ENCODE measurements around the gene TRPT1. TPM values are rescaled to one million over a fixed set of nuclear protein-coding genes. Genes with fewer than 3 reads are reported as not detected.
A peak's percentile ranks its signal among the peaks of the same experiment; 100 is the strongest.

Gene TRPT1
- total RNA-seq, 2 experiments from 2014 or later: 33.7 to 41.5 TPM

DNA sequence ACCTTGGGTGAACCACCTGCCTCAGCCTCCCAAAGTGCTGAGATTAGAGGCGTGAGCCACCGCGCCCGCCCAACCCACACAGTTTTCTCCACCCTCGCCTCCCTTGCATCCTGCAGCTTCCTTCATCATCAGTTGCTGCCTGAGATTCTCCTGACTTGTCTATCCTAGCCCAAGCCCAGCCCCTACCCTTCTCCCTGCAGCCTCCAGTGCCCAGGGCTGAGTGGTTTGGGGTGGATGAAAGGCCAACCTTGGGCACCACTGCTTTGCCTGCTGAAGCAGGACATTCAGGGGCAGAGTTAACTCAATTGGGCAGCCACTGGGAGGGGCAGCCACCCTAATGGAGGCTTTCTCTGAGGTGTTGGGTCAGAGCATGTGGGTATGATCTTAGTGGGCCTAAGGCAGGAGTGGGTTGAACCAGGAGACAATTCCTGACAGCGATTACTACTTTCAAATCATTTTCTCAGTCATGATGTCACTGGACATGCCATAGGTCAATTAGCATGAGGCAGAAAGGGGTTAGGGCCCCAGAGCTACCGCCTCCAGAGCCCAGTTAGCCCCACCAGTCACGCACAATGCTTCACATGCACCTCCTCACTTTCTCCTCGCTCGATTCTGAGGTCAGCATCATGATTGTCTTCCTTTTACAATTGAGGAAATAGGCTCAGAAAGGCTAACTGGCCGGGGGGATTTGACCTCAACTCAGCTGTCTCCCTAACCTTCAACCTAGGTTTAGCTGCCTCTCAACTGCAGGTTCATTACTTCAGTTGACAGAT, 13.9 kb upstream of the TRPT1 start:
- Mint-ChIP-seq H3K27me3 (no peaks in the 10 kb centered on the region), H3K27ac (peak overlapping the region; percentile 98), H3K4me3 (peak overlapping the region; percentile 93), H3K9me3 (no peaks in the 10 kb centered on the region), H3K36me3 (ENCODE audit: low read depth) (peaks cover 47% of the 10 kb centered on the region), H3K4me1 (ENCODE audit: low read depth) (peaks cover 50% of the 10 kb centered on the region)
- CTCF ChIA-PET: interaction anchor here (2.2 kb wide), 1 partner anchor 13 kb away, joined by 10 read pairs; the partner anchor contains the start of genes NUDT22 and TRPT1
- intact Hi-C loops (cut with micrococcal nuclease): loop anchor here (10.0 kb wide), 1 partner anchor 65 kb away; the partner anchor contains the start of genes CATSPERZ and ESRRA
- TF ChIP-seq, protein P1, sequence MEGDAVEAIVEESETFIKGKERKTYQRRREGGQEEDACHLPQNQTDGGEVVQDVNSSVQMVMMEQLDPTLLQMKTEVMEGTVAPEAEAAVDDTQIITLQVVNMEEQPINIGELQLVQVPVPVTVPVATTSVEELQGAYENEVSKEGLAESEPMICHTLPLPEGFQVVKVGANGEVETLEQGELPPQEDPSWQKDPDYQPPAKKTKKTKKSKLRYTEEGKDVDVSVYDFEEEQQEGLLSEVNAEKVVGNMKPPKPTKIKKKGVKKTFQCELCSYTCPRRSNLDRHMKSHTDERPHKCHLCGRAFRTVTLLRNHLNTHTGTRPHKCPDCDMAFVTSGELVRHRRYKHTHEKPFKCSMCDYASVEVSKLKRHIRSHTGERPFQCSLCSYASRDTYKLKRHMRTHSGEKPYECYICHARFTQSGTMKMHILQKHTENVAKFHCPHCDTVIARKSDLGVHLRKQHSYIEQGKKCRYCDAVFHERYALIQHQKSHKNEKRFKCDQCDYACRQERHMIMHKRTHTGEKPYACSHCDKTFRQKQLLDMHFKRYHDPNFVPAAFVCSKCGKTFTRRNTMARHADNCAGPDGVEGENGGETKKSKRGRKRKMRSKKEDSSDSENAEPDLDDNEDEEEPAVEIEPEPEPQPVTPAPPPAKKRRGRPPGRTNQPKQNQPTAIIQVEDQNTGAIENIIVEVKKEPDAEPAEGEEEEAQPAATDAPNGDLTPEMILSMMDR (IDR thresholded peaks at IDR 0.05): no peak
- POLR2A ChIA-PET: interaction anchor here (0.7 to 2.1 kb wide), 10 partner anchors 8 to 77 kb away, joined by 3 to 5 read pairs (median 3); partner anchors contain the start of genes ESRRA, FERMT3 and TRMT112
- no peak for ATAC-seq
- DNase-seq: peak; percentile 63

DNA sequence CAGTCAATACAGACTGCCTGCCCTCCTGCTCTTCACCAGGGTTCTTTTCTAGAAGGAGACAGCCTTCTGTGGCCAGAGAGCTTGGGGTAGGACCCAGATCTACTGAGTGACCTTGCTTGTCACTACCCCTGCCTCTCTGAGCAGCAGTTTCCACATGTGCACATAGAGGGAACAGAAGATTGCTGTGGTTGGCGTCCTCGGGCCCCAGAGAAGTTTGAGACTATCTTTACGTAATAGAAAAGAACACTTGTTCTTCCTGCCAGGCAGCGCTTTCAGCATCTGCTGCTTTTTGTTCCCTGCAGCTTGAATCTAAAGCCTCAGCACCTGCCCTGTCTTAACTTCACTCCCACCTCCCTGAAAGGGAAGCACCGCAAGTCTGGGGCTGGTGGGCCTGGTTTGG, 13.0 kb upstream of the TRPT1 start:
- CTCF ChIA-PET: interaction anchor here (1.1 to 2.2 kb wide), 3 partner anchors 12 to 35 kb away, joined by 4 to 10 read pairs (median 5); partner anchors contain the start of genes FERMT3, NUDT22 and TRPT1
- no peak for ATAC-seq
- no peak for DNase-seq
- no peak overlapping the region for H3K4me3 Mint-ChIP-seq
- POLR2A ChIA-PET: interaction anchor here (0.9 to 2.7 kb wide), 10 partner anchors 8 to 79 kb away, joined by 3 to 12 read pairs (median 4); partner anchors contain the start of genes FERMT3, PLCB3, PRDX5 and TRMT112
- TF ChIP-seq, protein P1 (IDR thresholded peaks at IDR 0.05): no peak
- H3K9me3 Mint-ChIP-seq: no peaks in the 10 kb centered on the region
- H3K36me3 Mint-ChIP-seq (ENCODE audit: low read depth): peaks cover 44% of the 10 kb centered on the region
- peak overlapping the region; percentile 98 for H3K27ac Mint-ChIP-seq
- peaks cover 46% of the 10 kb centered on the region for H3K4me1 Mint-ChIP-seq (ENCODE audit: low read depth)
- intact Hi-C loops (cut with micrococcal nuclease): no loop called here
- no peaks in the 10 kb centered on the region for H3K27me3 Mint-ChIP-seq

DNA sequence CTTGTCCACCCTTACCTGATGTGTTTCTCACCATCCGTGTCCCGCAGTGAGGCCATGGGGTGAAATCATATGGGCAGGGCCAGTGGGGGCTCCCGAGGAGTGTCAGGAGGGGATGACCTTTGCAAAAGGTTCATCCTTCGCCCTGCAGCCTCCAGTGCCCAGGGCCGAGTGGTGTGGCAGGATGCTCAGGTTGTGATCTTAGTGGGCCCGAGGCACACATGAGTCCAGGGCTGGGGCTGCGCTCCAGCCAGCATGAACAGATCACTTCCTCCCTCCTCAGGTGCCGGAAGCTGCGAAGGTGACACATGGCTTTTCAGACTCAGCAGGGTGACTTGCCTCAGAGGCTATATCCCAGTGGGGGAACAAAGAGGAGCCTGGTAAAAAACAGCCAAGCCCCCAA, 12.1 kb upstream of the TRPT1 start:
- H3K36me3 Mint-ChIP-seq (ENCODE audit: low read depth): peaks cover 35% of the 10 kb centered on the region
- TF ChIP-seq, protein P1 (IDR thresholded peaks at IDR 0.05): no peak
- intact Hi-C loops (cut with micrococcal nuclease): no loop called here
- H3K4me3 Mint-ChIP-seq: no peak overlapping the region
- DNase-seq (no peak), ATAC-seq (no peak)
- ChIA-PET CTCF (interaction anchor here (0.6 to 2.2 kb wide), 4 partner anchors 11 to 66 kb away, joined by 3 to 10 read pairs (median 4); partner anchors contain the start of genes FERMT3, NUDT22 and TRPT1), POLR2A (interaction anchor here (0.9 to 2.7 kb wide), 11 partner anchors 9 to 80 kb away, joined by 3 to 12 read pairs (median 3); partner anchors contain the start of genes FERMT3, PLCB3, PRDX5 and TRMT112)
- H3K4me1 Mint-ChIP-seq (ENCODE audit: low read depth): peaks cover 38% of the 10 kb centered on the region
- no peaks in the 10 kb centered on the region for H3K9me3 Mint-ChIP-seq
- no peaks in the 10 kb centered on the region for H3K27me3 Mint-ChIP-seq
- peak overlapping the region; percentile 98 for H3K27ac Mint-ChIP-seq

DNA sequence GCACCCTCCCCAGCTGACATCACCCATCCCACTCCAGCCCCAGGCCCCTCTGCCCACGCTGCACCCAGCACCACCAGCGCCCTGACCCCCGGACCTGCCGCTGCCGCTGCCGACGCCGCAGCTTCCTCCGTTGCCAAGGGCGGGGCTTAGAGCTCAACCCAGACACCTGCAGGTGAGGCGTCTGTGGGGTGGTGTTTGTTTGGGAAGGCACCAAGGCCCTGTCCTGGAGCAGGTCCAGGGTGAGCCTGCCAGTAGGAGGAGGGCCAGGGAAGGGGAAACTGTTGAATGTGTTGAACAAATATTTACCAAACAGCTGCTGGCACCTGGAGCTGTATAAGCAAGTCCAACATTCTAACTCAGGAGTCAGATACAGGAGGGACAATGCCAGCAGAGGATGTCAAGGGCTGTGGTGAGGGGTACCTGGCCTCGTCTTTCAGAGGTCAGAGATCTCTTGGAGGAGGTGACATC, 11.5 kb upstream of the TRPT1 start:
- TF ChIP-seq, protein P1 (IDR thresholded peaks at IDR 0.05): no peak
- H3K9me3 Mint-ChIP-seq: no peaks in the 10 kb centered on the region
- DNase-seq (no peak), ATAC-seq (no peak)
- peak overlapping the region; percentile 57 for H3K27ac Mint-ChIP-seq
- intact Hi-C loops (cut with micrococcal nuclease): no loop called here
- no peaks in the 10 kb centered on the region for H3K27me3 Mint-ChIP-seq
- H3K4me1 Mint-ChIP-seq (ENCODE audit: low read depth): peaks cover 33% of the 10 kb centered on the region
- ChIA-PET POLR2A (interaction anchor here (1.1 to 3.0 kb wide), 4 partner anchors 8 to 14 kb away, joined by 3 to 16 read pairs (median 8); partner anchors contain the start of gene PPP1R14B), CTCF (interaction anchor here (0.6 to 2.2 kb wide), 3 partner anchors 11 to 67 kb away, joined by 3 to 10 read pairs (median 3); partner anchors contain the start of genes NUDT22, PLCB3 and TRPT1)
- H3K4me3 Mint-ChIP-seq: peak overlapping the region; percentile 15
- peaks cover 31% of the 10 kb centered on the region for H3K36me3 Mint-ChIP-seq (ENCODE audit: low read depth)

Measured in activated CD8-positive, alpha-beta T cell treated with anti-CD3 and anti-CD28 coated beads for 36 hours (primary cell).